CD4-positive, alpha-beta T cell (primary cell): ENCODE results near the gene TPSB2. TPM values are rescaled to one million over a fixed set of nuclear protein-coding genes. Genes with fewer than 3 reads are reported as not detected.
"Not testable (repeated sequence)": the region's sequence is repeated elsewhere in the genome, so short reads cannot be mapped to it uniquely, and the experiment has no call there.

Source experiments
- ATAC-seq: fragments of 200-7000 bp; cut with Tn5 transposase; one replicate; pipeline ENCODE4 v1.10.0; 2022; ENCODE audit warnings: mild to moderate bottlenecking; ENCODE audit not compliant: poor library complexity
- CTCF ChIA-PET: fragments of 350-600 bp; sonication (Branson Sonifier 250); formaldehyde crosslinking; loops from one replicate; lab custom pipeline; 2021; ENCODE audit warnings: antibody characterized with exemption, inconsistent platforms; lab: Charles Lee
- POLR2A ChIA-PET: fragments of 350-600 bp; sonication (Branson Sonifier 250); formaldehyde crosslinking; loops from one replicate; lab custom pipeline; 2021; ENCODE audit warnings: antibody characterized with exemption, inconsistent platforms; lab: Charles Lee
- DNase-seq, 14 experiments: peaks; one replicate each; pipeline ENCODE4 v3.0.0-alpha.2; 2013 to 2020; ENCODE audit warnings: mixed read lengths in 2 of 14
- H3K27ac ChIP-seq, 2 donors: one replicate each; pipeline versions ENCODE4 v1.5.1 to v1.7.0; 2013; ENCODE audit warnings: low read length in 2 of 2, low read depth in 1 of 2, mild to moderate bottlenecking in 1 of 2
- H3K27me3 ChIP-seq, 2 experiments: 1 replicate in 1 of 2; 2 replicates in 1 of 2; pipeline versions ENCODE4 v1.6.1 to v1.7.0; 2013; ENCODE audit warnings: low read length in 2 of 2, control low read depth in 1 of 2, mild to moderate bottlenecking in 1 of 2, moderate library complexity in 1 of 2; ENCODE audit not compliant: insufficient read depth in 2 of 2, control insufficient read depth in 1 of 2
- H3K36me3 ChIP-seq: one replicate; pipeline ENCODE4 v1.6.1; 2013; ENCODE audit warnings: low read length, control low read depth; ENCODE audit not compliant: insufficient read depth
- H3K4me1 ChIP-seq: one replicate; pipeline ENCODE4 v1.6.1; 2013; ENCODE audit warnings: low read length, control low read depth; ENCODE audit not compliant: insufficient read depth
- H3K4me3 ChIP-seq: one replicate; pipeline ENCODE4 v1.5.1; 2013; ENCODE audit warnings: mild to moderate bottlenecking, low read length, moderate library complexity
- H3K9me3 ChIP-seq, 2 experiments: 1 replicate in 1 of 2; 2 replicates in 1 of 2; pipeline versions ENCODE4 v1.6.1 to v1.7.0; 2013; ENCODE audit warnings: low read length in 2 of 2, mild to moderate bottlenecking in 2 of 2, control low read depth in 1 of 2, moderate library complexity in 1 of 2; ENCODE audit not compliant: control insufficient read depth in 1 of 2, insufficient read depth in 1 of 2
- H3K27ac Mint-ChIP-seq: one replicate; pipeline ENCODE4 v1.8.0; 2020; ENCODE audit warnings: mixed read lengths
- H3K27me3 Mint-ChIP-seq: one replicate; pipeline ENCODE4 v1.8.0; 2021; ENCODE audit warnings: mixed read lengths
- H3K36me3 Mint-ChIP-seq: one replicate; pipeline ENCODE4 v1.8.0; 2021; ENCODE audit warnings: low read depth, mixed read lengths
- H3K4me1 Mint-ChIP-seq: one replicate; pipeline ENCODE4 v1.8.0; 2021; ENCODE audit warnings: low read depth, mixed read lengths
- H3K4me3 Mint-ChIP-seq: one replicate; pipeline ENCODE4 v1.8.0; 2020; ENCODE audit warnings: mild to moderate bottlenecking, mixed read lengths
- H3K9me3 Mint-ChIP-seq: one replicate; pipeline ENCODE4 v1.8.0; 2020; ENCODE audit warnings: mixed read lengths
- intact Hi-C, 2 experiments: fragments of 100-400 bp; cut with DNase I in 1 of 2; cut with micrococcal nuclease in 1 of 2; formaldehyde crosslinking; loops; one replicate each; pipeline versions ENCODE4 v1.15.1 to v1.9.0; 2023 to 2025; cut with DNase I, micrococcal nuclease
- total RNA-seq, 174 experiments: library from RNA in 2 of 174; stranded (reverse) in 2 of 174; gene quantifications; one replicate each; pipeline ENCODE4 v1.2.3 and lab custom pipeline; 2021 to 2026

Gene TPSB2
- total RNA-seq, 2 experiments from 2014 or later = not detected

- H3K4me3 ChIP-seq, H3K4me1 Mint-ChIP-seq, intact Hi-C loops, H3K36me3 Mint-ChIP-seq, H3K27ac Mint-ChIP-seq, H3K36me3 ChIP-seq, H3K4me3 Mint-ChIP-seq, ATAC-seq, H3K27ac ChIP-seq, H3K4me1 ChIP-seq, H3K27me3 ChIP-seq, H3K9me3 ChIP-seq, H3K9me3 Mint-ChIP-seq, POLR2A ChIA-PET, DNase-seq, CTCF ChIA-PET: not testable (repeated sequence)
- peaks cover 32% of the 10 kb centered on the region for H3K27me3 Mint-ChIP-seq
Observed at GRCh38 chr16:1243363-1243762, 13.4 kb upstream of the TPSB2 start.

- H3K27ac Mint-ChIP-seq, H3K27me3 ChIP-seq, ATAC-seq, H3K4me1 Mint-ChIP-seq, H3K4me3 ChIP-seq, CTCF ChIA-PET, DNase-seq, H3K27ac ChIP-seq, intact Hi-C loops, H3K4me1 ChIP-seq, H3K9me3 Mint-ChIP-seq, H3K36me3 Mint-ChIP-seq, H3K36me3 ChIP-seq, H3K9me3 ChIP-seq, H3K4me3 Mint-ChIP-seq, POLR2A ChIA-PET: not testable (repeated sequence)
- H3K27me3 Mint-ChIP-seq = peaks cover 13% of the 10 kb centered on the region
Observed at GRCh38 chr16:1241081-1241480, 11.1 kb upstream of the TPSB2 start.

- intact Hi-C loops, H3K36me3 Mint-ChIP-seq, H3K27me3 ChIP-seq: not testable (repeated sequence)
Observed at GRCh38 chr16:1240436-1240835, 10.5 kb upstream of the TPSB2 start, which contains the start of gene TPSAB1. Gene TPSAB1, plus strand, starts transcription at chr16:1240705. Its CDS starts 234 bp downstream, at chr16:1240939.

GRCh38 chr16:1239575-1239974 lies 9.6 kb upstream of the TPSB2 start:
- H3K27ac ChIP-seq, intact Hi-C loops: not testable (repeated sequence)

More at GRCh38 chr16:1240436-1240835, 10.5 kb upstream of the TPSB2 start, which contains the start of gene TPSAB1:
- H3K4me3 ChIP-seq, DNase-seq, H3K27ac ChIP-seq, H3K27me3 Mint-ChIP-seq, H3K4me1 ChIP-seq, CTCF ChIA-PET, ATAC-seq, H3K9me3 ChIP-seq, H3K9me3 Mint-ChIP-seq, H3K4me3 Mint-ChIP-seq, H3K27ac Mint-ChIP-seq, POLR2A ChIA-PET, H3K4me1 Mint-ChIP-seq, H3K36me3 ChIP-seq: not testable (repeated sequence)

GRCh38 chr16:1238909-1239308 lies 8.9 kb upstream of the TPSB2 start:
- DNase-seq, H3K27me3 Mint-ChIP-seq, H3K27ac Mint-ChIP-seq, H3K4me1 Mint-ChIP-seq, H3K4me3 ChIP-seq, intact Hi-C loops, POLR2A ChIA-PET, H3K36me3 ChIP-seq, H3K9me3 ChIP-seq, H3K36me3 Mint-ChIP-seq, H3K27me3 ChIP-seq, H3K4me3 Mint-ChIP-seq, ATAC-seq, H3K4me1 ChIP-seq, H3K9me3 Mint-ChIP-seq, CTCF ChIA-PET, H3K27ac ChIP-seq: not testable (repeated sequence)

More at GRCh38 chr16:1239575-1239974, 9.6 kb upstream of the TPSB2 start:
- H3K36me3 Mint-ChIP-seq, H3K4me1 ChIP-seq, H3K36me3 ChIP-seq, H3K27me3 Mint-ChIP-seq, H3K27ac Mint-ChIP-seq, CTCF ChIA-PET, ATAC-seq, H3K4me1 Mint-ChIP-seq, H3K27me3 ChIP-seq, H3K4me3 ChIP-seq, H3K9me3 Mint-ChIP-seq, H3K9me3 ChIP-seq, DNase-seq, H3K4me3 Mint-ChIP-seq, POLR2A ChIA-PET: not testable (repeated sequence)
